Pancreas (tissue), 10 donors: ENCODE data around the gene TERT. TPM values are rescaled to one million over a fixed set of nuclear protein-coding genes. Genes with fewer than 3 reads are reported as not detected.

ENCODE experiments used
- ATAC-seq, 4 donors: fragments of 200-7000 bp; cut with Tn5 transposase; one replicate each; pipeline versions ENCODE4 v1.8.0 to v1.9.1; 2020; ENCODE audit warnings: mild to moderate bottlenecking in 4 of 4, moderate library complexity in 4 of 4
- DNase-seq, 6 donors: peaks; one replicate each; pipeline ENCODE4 v3.0.0-alpha.2; 2020
- FAIRE-seq: peaks from 2 replicates; lab custom pipeline; 2012; peaks lifted over from hg19 to GRCh38; lab: Jason Lieb, UNC
- H3K27ac ChIP-seq, 4 donors: fragments of 200-600 bp; sonication (generic); 1 replicate in 3 of 4; 2 replicates in 1 of 4; pipeline versions ENCODE4 v1.5.0 to v1.8.0; 2020
- H3K27me3 ChIP-seq, 4 donors: fragments of 200-600 bp; one replicate each; pipeline ENCODE4 v1.8.0; 2021
- H3K36me3 ChIP-seq, 3 donors: fragments of 200-600 bp; sonication (generic) in 1 of 3; one replicate each; pipeline versions ENCODE4 v1.5.0 to v1.8.0; 2020 to 2021
- H3K4me1 ChIP-seq, 3 donors: fragments of 200-600 bp; one replicate each; pipeline ENCODE4 v1.8.0; 2021
- H3K4me3 ChIP-seq, 4 donors: fragments of 200-600 bp; sonication (generic) in 2 of 4; one replicate each; pipeline versions ENCODE4 v1.5.0 to v1.8.0; 2020 to 2021
- H3K9me3 ChIP-seq, 4 donors: fragments of 200-600 bp; one replicate each; pipeline ENCODE4 v1.8.0; 2021
- WGBS, 2 donors: extraction: QIAGEN DNeasy Blood & Tissue Kit; methylation state at CpG; one replicate each; pipeline ENCODE4 v1.1.7; 2013; 5-methylcytosine and 5-hydroxymethylcytosine counted together
- intact Hi-C, 3 donors: fragments of 100-400 bp; cut with DNase I; formaldehyde crosslinking; loops; one replicate each; pipeline versions ENCODE4 v1.11.1 to v1.14.2; 2022
- polyA plus RNA-seq, 2 donors: library from polyadenylated mRNA; stranded (reverse); fragments of 200-250 nt; gene quantifications; one replicate each; pipeline ENCODE4 v1.2.3, GENCODE V29; 2013
- total RNA-seq, 6 donors: library from RNA; stranded (reverse); fragmentation: NEBNext Ultra II Directional in 4 of 6; extraction: Animal tissue kit (Norgen Biotek cat#: 25700) in 4 of 6; gene quantifications; one replicate each; pipeline versions ENCODE4 v1.2.1 to v1.2.4, GENCODE V29; 2021 to 2023
- TF ChIP-seq, protein P1 (sequence below), 4 donors: fragments of 200-600 bp; sonication (generic) in 3 of 4; IDR thresholded peaks; one replicate each; pipeline versions ENCODE4 v1.5.0 to v1.8.0; 2021; ENCODE audit warnings: antibody characterized with exemption in 4 of 4
- donor health status: healthy with polysubstance abuse.
- donor health status: DM: no; HTN: no; CAD: no; lungs with moderate emphysema.
- donor health status: DM: no; HTN: no; CAD: no.
- donor health status: control.
- donor health status: control.
- donor health status: Bipolar disorder and iron deficiency.
- donor health status: DM: yes; HTN: yes; CAD: no.
- donor health status: DM: no; HTN: no; CAD: no.
- donor health status: DM: no; HTN: no; CAD: no.
- donor health status: DM: yes; HTN: yes; CAD: no.

The TERT gene
- total and polyA plus RNA-seq, 8 donors = 0.06 to 0.28 (median 0.25) TPM; not detected in 5

DNA sequence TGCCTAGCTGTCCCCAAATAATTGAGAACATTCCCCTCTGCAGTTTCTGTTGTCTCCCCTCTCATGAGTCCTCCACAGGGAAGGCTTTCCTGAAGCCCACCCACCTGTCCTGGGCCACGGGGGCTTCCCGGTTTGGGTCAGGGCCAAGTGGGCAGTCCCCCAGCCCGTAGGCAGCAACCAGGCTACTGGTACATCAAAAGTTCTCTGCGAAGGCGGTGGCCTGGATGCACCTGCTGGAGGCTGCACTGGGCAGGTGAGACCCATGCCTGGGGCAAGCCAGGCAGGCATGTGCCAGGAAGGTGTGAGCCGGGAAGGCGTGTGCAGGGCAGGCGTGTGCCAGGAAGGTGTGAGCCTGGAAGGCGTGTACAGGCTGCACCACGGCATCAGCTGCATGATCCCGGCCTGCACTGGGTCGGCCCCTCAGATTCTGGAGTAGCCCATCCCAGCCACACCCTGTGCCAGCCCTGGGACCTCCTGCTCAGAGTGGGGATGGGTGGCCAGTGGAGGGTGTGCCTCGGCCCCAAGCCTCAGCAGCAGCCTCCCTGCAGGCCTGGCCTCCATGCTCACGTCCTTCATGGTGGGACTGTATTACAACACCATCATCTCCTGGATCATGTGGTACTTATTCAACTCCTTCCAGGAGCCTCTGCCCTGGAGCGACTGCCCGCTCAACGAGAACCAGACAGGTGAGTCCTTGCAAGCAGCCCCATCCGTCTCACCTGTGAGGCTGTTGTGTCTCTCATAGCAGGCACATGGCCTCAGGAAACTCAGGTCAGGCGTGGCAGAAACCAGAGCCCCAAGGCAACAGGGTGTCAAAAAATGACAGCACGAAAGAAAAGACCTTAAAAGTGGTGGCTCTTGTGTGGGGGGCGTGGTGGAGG lies 84.7 kb downstream of the TERT start:
- DNase-seq = peak in 2 of 6 donors; percentile 19 to 46
- WGBS, 2 donors = 71 to 84% methylated on average over 21 of the region's 21 CpGs
- no peaks in the 10 kb centered on the region for H3K36me3 ChIP-seq
- H3K9me3 ChIP-seq = no peaks in the 10 kb centered on the region
- H3K27ac ChIP-seq = no peak overlapping the region
- no peak overlapping the region for H3K4me3 ChIP-seq
- H3K27me3 ChIP-seq = no peaks in the 10 kb centered on the region
- no peak for ATAC-seq
- intact Hi-C loops = no loop called here
- TF ChIP-seq, protein P1, sequence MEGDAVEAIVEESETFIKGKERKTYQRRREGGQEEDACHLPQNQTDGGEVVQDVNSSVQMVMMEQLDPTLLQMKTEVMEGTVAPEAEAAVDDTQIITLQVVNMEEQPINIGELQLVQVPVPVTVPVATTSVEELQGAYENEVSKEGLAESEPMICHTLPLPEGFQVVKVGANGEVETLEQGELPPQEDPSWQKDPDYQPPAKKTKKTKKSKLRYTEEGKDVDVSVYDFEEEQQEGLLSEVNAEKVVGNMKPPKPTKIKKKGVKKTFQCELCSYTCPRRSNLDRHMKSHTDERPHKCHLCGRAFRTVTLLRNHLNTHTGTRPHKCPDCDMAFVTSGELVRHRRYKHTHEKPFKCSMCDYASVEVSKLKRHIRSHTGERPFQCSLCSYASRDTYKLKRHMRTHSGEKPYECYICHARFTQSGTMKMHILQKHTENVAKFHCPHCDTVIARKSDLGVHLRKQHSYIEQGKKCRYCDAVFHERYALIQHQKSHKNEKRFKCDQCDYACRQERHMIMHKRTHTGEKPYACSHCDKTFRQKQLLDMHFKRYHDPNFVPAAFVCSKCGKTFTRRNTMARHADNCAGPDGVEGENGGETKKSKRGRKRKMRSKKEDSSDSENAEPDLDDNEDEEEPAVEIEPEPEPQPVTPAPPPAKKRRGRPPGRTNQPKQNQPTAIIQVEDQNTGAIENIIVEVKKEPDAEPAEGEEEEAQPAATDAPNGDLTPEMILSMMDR (IDR thresholded peaks at IDR 0.05) = no peak
- FAIRE-seq = no peak
- H3K4me1 ChIP-seq = no peaks in the 10 kb centered on the region

DNA sequence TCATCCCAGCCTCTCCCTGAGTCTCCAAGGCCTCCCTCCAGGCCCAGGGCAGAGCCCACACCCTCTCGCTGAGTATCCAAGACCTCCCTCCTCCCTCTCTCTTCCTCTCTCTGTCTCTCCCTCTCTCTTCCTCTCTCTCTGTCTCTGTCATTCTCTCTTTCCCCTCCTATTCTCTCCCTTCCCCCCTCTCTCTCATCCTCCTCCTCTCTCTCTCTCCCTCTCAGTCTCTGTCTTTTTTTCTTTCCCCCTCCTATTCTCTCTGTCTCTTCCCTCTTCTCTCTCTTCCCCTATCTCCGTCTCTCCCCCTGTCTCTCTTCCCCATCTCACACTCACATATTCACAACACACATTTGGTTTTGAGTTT lies 85.4 kb downstream of the TERT start:
- WGBS, 2 donors = 53 to 81% methylated on average over 2 of the region's 2 CpGs
- no peak overlapping the region for H3K4me3 ChIP-seq
- no peak for FAIRE-seq
- no peak overlapping the region for H3K27ac ChIP-seq
- H3K27me3 ChIP-seq = no peaks in the 10 kb centered on the region
- TF ChIP-seq, protein P1 (IDR thresholded peaks at IDR 0.05) = no peak
- no peaks in the 10 kb centered on the region for H3K36me3 ChIP-seq
- no peak for ATAC-seq
- H3K9me3 ChIP-seq = no peaks in the 10 kb centered on the region
- no peak for DNase-seq
- peaks cover 0 to 2% (median 1%) of the 10 kb centered on the region in 3 donors for H3K4me1 ChIP-seq
- intact Hi-C loops = no loop called here

DNA sequence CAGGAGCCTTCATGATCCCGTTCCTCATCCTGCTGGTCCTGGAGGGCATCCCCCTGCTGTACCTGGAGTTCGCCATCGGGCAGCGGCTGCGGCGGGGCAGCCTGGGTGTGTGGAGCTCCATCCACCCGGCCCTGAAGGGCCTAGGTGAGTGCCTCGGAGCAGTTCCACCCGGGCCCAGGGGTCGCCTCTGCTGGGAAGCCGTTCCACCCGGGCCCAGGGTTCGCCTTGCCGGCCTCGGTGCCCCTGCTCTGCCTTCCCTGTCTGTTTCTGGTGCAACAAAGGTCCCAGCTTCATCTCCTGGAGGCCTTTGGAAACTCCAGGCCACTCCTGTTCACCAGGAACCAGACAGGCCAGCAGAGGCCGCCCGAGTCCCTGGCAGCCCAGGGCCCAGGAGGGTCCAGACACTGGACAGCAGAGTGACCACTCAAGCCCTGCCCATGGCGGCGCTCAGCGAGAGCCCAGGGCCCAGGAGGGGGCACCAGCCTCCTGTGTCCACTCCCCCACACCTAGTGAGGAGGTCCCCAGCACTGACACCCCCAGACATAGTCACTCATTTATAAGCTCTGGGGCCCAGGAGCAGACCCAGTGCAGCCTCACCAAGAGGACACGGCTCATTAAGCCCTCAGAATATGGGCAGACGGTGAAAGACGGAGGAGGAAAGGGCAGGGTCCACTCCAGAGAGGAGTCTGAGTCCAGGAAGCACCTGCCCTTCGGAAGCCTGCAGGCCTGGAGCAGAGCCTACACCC lies 86.0 kb downstream of the TERT start:
- H3K36me3 ChIP-seq = no peaks in the 10 kb centered on the region
- TF ChIP-seq, protein P1 (IDR thresholded peaks at IDR 0.05) = peak in 1 of 4 donors; percentile 9
- intact Hi-C loops = no loop called here
- H3K27me3 ChIP-seq = no peaks in the 10 kb centered on the region
- H3K9me3 ChIP-seq = no peaks in the 10 kb centered on the region
- DNase-seq (peak in 2 of 6 donors; percentile 12 to 53), ATAC-seq (no peak), FAIRE-seq (no peak)
- peaks cover 0 to 4% (median 3%) of the 10 kb centered on the region in 3 donors for H3K4me1 ChIP-seq
- no peak overlapping the region for H3K27ac ChIP-seq
- H3K4me3 ChIP-seq = no peak overlapping the region
- WGBS, 2 donors = 80 to 87% methylated on average over 24 of the region's 24 CpGs

DNA sequence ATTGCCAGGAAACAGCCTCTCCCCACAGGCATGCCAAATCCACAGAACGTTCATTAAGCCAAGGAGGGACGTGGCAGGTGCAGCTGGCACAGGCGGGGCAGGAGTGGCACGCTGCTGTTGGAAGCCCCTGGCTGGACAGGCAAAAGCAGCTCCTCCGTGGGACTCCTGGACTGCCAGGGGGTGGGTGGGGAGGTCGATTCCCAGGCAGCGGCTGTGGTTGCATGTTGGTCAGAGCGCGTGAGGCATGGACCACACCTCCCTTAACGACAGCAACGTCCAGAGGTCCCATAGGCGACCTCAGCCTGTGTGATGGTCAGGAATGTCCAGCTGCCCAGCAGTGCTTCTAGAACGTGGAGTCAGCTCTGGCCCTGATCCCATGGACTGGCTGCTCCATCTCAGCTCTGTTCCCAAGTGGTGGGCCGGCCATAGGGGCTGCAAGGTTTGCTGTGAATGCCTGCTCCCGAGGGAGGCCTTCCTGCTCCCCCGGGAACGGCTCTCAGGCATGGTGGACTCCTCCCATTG lies 86.6 kb downstream of the TERT start:
- Histone ChIP-seq H3K27me3 (no peaks in the 10 kb centered on the region), H3K27ac (no peak overlapping the region), H3K9me3 (no peaks in the 10 kb centered on the region), H3K36me3 (no peaks in the 10 kb centered on the region), H3K4me3 (no peak overlapping the region), H3K4me1 (peaks cover 0 to 4% (median 3%) of the 10 kb centered on the region in 3 donors)
- TF ChIP-seq, protein P1 (IDR thresholded peaks at IDR 0.05) = no peak
- intact Hi-C loops = no loop called here
- WGBS, 2 donors = 77 to 86% methylated on average over 17 of the region's 17 CpGs
- peak in 2 of 6 donors; percentile 18 to 47 for DNase-seq
- ATAC-seq = no peak
- no peak for FAIRE-seq
